ENCODE data around the gene RAPGEF3. TPM values are rescaled to one million over a fixed set of nuclear protein-coding genes. Genes with fewer than 3 reads are reported as not detected.
A peak's percentile ranks its signal among the peaks of the same experiment; 100 is the strongest.

RAPGEF3 gene
- total and polyA plus RNA-seq, 8 donors, result 10.8 to 28.9 (median 16.5) TPM

DNA sequence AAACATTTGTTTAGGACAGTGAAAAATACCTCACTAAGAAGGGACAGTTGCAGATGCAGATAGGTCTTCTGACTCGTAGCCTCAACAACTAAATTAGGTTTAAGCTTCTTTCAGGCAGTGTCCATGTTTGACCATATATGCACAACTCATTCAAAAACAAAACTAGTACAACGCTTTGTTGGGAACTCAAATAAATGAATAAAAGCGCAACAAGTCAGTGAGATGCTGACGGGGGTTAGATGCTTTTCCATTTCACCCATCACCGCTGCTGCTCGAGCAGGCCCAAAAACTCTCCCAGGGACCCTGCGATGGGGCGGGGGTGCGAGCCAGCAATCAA is 53.5 kb downstream of the RAPGEF3 start:
- DNase-seq, result peak in 1 of 4 donors; percentile 17
- intact Hi-C loops (cut with DNase I), result no loop called here

DNA sequence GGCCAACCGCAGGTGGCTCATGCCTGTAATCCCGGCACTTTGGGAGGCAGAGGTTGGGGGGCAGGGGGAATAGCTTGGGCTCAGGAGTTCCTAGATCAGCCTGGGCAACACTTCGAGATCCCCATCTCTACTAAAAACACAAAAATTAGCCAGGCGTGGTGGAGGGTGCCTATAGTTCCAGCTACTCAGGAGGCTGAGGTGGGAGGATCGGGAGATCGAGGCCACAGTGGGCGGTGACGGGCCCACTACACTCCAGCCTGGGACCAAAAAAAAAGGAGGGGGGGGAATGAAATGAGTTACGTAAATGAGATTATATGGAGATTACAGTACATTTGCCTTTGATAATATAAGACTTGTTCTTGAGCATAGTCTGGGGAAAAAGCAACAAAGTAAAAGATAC is 54.0 kb downstream of the RAPGEF3 start:
- no peak for DNase-seq
- no peak for ATAC-seq
- H3K4me1 ChIP-seq, result peaks cover 5 to 43% of the 10 kb centered on the region in 2 donors
- no peaks in the 10 kb centered on the region for H3K27me3 ChIP-seq
- H3K9me3 ChIP-seq, result no peaks in the 10 kb centered on the region
- TF ChIP-seq, protein P1, sequence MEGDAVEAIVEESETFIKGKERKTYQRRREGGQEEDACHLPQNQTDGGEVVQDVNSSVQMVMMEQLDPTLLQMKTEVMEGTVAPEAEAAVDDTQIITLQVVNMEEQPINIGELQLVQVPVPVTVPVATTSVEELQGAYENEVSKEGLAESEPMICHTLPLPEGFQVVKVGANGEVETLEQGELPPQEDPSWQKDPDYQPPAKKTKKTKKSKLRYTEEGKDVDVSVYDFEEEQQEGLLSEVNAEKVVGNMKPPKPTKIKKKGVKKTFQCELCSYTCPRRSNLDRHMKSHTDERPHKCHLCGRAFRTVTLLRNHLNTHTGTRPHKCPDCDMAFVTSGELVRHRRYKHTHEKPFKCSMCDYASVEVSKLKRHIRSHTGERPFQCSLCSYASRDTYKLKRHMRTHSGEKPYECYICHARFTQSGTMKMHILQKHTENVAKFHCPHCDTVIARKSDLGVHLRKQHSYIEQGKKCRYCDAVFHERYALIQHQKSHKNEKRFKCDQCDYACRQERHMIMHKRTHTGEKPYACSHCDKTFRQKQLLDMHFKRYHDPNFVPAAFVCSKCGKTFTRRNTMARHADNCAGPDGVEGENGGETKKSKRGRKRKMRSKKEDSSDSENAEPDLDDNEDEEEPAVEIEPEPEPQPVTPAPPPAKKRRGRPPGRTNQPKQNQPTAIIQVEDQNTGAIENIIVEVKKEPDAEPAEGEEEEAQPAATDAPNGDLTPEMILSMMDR (IDR thresholded peaks at IDR 0.05), result no peak
- intact Hi-C loops (cut with DNase I), result no loop called here
- no peak overlapping the region for H3K27ac ChIP-seq
- peak overlapping the region in 1 of 2 donors; percentile 98 for H3K4me3 ChIP-seq
- peaks cover 0 to 18% of the 10 kb centered on the region in 2 donors for H3K36me3 ChIP-seq

More for the DNA sequence above, 53.5 kb downstream of the RAPGEF3 start:
- no peak for ATAC-seq
- Histone ChIP-seq H3K27me3 (no peaks in the 10 kb centered on the region), H3K4me1 (peaks cover 5 to 43% of the 10 kb centered on the region in 2 donors), H3K9me3 (no peaks in the 10 kb centered on the region), H3K4me3 (peak overlapping the region; percentile 89 to 98), H3K27ac (peak overlapping the region; percentile 88 to 94), H3K36me3 (peaks cover 0 to 13% of the 10 kb centered on the region in 2 donors)
- TF ChIP-seq, protein P1 (IDR thresholded peaks at IDR 0.05), result no peak

DNA sequence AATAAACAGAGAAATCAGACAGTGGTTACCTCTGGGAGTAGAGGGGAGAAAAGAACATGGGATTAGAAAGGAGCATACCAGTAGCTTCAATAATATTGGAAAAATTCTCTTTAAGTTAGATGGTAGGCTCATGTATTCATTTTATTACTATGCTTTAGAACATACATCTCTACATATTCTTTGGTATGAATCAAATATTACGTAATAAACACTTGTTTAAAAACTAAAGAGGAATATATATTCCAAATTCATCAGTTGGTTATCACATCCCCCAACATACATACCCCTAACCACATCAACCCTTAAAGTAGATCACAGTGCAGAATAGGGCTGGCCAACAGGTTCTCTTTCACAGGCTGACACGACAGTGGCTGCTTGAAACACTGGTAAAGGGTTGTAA is 58.4 kb downstream of the RAPGEF3 start:
- peaks cover 0 to 16% of the 10 kb centered on the region in 2 donors for H3K4me1 ChIP-seq
- H3K27me3 ChIP-seq, result no peaks in the 10 kb centered on the region
- H3K27ac ChIP-seq, result no peak overlapping the region
- H3K9me3 ChIP-seq, result no peaks in the 10 kb centered on the region
- intact Hi-C loops (cut with DNase I), result no loop called here
- H3K4me3 ChIP-seq, result no peak overlapping the region
- no peak for ATAC-seq
- DNase-seq, result no peak
- TF ChIP-seq, protein P1 (IDR thresholded peaks at IDR 0.05), result no peak
- H3K36me3 ChIP-seq, result peaks cover 0 to 47% of the 10 kb centered on the region in 2 donors

DNA sequence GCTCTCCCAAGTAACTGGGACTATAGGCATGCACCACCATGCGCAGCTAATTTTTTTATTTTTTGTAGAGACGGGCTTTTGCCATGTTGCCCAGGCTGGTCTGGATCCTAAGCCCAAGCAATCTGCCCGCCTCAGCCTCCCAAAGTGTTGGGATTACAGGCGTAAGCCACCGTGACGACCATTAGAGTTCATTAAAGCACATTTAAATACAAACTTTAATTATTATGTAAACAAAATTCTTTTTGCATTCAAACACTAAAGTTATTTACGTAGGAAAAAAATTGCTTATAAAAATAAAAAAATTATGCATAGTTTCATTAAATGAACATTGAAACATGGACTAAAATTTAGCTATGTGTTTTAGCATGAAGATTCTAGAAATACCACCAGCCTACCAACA is 60.0 kb downstream of the RAPGEF3 start:
- Histone ChIP-seq H3K4me3 (no peak overlapping the region), H3K27ac (no peak overlapping the region), H3K9me3 (no peaks in the 10 kb centered on the region), H3K36me3 (peaks cover 0 to 51% of the 10 kb centered on the region in 2 donors), H3K4me1 (peaks cover 0 to 7% of the 10 kb centered on the region in 2 donors), H3K27me3 (no peaks in the 10 kb centered on the region)
- intact Hi-C loops (cut with DNase I), result no loop called here
- DNase-seq (no peak), ATAC-seq (no peak)
- TF ChIP-seq, protein P1 (IDR thresholded peaks at IDR 0.05), result no peak

DNA sequence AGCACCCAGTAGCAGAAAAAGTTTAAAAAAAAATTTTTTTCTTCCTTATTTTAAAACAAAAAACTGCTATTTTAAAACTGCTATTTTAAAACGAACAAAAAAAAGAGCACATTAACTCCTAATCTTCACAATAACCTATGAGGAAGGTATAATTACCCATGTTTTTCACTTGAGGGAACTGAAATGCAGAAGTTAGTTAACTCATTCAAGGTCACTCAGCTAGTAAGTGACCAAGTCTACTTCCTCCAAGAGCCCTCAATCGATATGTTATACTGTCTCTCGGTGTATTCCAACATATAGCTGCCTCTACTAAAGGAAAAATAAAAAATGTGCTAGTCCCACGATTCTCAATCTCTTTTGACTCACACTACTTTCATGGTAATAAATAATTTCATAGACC is 60.6 kb downstream of the RAPGEF3 start:
- intact Hi-C loops (cut with DNase I), result no loop called here
- H3K36me3 ChIP-seq, result peaks cover 0 to 57% of the 10 kb centered on the region in 2 donors
- no peak overlapping the region for H3K27ac ChIP-seq
- H3K4me1 ChIP-seq, result peaks cover 0 to 1% of the 10 kb centered on the region in 2 donors
- H3K9me3 ChIP-seq, result no peaks in the 10 kb centered on the region
- no peaks in the 10 kb centered on the region for H3K27me3 ChIP-seq
- TF ChIP-seq, protein P1 (IDR thresholded peaks at IDR 0.05), result no peak
- DNase-seq, result no peak
- H3K4me3 ChIP-seq, result no peak overlapping the region
- no peak for ATAC-seq
